ENCODE measurements around the gene TMEM192.
A peak's percentile ranks its signal among the peaks of the same experiment; 100 is the strongest.

Gene TMEM192

DNA sequence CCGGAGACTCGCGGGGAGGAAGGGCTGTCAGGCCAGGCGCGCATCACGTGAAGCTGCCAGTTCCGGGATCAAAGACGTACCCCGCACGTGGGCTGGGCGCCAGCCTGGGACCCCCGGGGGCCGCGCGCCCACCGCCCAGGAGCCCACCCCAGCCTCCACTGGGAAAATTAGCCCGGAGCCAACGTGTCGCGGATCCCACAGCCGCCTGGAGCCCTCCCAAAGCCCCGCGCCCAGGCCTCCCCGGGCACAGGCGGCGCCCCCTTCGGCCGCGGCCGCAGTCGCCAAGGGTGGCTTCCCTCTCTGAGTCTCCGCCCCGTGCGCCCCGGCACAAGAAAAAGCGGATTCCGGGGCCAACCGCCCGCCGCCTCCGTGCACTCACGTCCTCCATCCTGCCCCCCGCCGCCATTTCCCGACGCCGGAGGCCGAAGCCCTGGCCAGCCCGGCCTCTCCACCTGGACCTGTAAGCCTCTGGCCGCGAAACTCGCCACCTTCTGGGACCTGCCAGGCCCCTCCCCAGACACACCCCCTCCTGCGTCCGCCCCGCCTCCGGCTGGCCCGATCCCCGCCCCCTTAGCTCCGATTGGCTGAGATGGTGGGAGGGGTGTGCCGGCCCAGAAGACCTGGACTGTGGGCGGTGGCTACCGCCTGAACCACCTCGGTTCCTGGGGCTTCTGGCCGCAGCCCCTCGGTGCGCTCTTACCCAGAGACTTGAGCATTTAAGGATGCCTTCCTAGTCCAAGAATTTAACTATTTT, at the start of gene TMEM192:
TMEM192 (minus strand) TSS at position 493 of the 754 bp plus-strand sequence; CDS start at position 406, 87 bp downstream.
- TF ChIP-seq, protein P1, sequence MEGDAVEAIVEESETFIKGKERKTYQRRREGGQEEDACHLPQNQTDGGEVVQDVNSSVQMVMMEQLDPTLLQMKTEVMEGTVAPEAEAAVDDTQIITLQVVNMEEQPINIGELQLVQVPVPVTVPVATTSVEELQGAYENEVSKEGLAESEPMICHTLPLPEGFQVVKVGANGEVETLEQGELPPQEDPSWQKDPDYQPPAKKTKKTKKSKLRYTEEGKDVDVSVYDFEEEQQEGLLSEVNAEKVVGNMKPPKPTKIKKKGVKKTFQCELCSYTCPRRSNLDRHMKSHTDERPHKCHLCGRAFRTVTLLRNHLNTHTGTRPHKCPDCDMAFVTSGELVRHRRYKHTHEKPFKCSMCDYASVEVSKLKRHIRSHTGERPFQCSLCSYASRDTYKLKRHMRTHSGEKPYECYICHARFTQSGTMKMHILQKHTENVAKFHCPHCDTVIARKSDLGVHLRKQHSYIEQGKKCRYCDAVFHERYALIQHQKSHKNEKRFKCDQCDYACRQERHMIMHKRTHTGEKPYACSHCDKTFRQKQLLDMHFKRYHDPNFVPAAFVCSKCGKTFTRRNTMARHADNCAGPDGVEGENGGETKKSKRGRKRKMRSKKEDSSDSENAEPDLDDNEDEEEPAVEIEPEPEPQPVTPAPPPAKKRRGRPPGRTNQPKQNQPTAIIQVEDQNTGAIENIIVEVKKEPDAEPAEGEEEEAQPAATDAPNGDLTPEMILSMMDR (IDR thresholded peaks at IDR 0.05; ENCODE audit: control insufficient read depth, extremely low read depth, insufficient read depth): peak; percentile 22; the same call in 1 of the 2 replicates
- peak within 1 kb of the TSS; percentile 82 for H3K4me3 ChIP-seq (ENCODE audit: low read depth, low read length)
- DNase-seq (ENCODE audit: low read depth): peak; percentile 79

DNA sequence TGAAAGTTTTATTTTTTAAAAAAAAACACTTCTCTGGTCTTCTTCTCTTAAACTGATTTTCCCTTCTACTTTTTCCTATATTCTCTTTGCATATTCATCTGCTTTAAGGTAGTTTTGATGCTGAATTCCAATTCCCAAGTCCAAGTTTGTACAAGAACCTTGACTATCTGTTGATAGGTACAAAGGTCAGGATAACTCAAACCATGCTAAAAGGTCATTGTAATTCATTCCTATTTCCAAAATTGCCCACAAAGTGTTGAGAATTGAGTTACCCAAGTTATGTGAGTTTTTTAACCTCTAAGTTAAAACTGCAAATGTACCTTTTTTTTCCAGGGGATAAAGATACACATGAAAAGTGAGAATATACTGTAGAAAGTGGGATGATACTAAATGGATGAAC, 46.1 kb upstream of the TMEM192 start:
- no peak overlapping the region for H3K4me3 ChIP-seq (ENCODE audit: low read depth, low read length)
- DNase-seq (ENCODE audit: low read depth): no peak
- TF ChIP-seq, protein P1 (IDR thresholded peaks at IDR 0.05; ENCODE audit: control insufficient read depth, extremely low read depth, insufficient read depth): no peak

DNA sequence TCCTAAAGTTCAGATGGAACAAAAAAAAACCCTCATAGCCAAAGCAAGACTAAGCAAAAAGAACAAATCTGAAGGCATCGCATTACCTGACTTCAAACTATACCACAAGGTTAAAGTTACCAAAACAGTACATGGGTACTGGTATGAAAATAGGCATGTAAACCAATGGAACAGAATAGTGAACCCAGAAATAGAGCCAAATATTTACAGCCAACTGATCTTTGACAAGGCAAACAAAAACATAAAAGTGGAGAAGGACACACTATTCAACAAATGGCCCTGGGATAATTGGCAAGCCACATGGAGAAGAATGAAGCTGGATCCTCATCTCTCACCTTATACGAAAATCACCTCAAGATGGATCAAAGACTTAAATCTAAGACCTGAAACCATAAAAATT, 44.2 kb upstream of the TMEM192 start:
- no peak overlapping the region for H3K4me3 ChIP-seq (ENCODE audit: low read depth, low read length)
- TF ChIP-seq, protein P1 (IDR thresholded peaks at IDR 0.05; ENCODE audit: control insufficient read depth, extremely low read depth, insufficient read depth): no peak
- DNase-seq (ENCODE audit: low read depth): no peak

DNA sequence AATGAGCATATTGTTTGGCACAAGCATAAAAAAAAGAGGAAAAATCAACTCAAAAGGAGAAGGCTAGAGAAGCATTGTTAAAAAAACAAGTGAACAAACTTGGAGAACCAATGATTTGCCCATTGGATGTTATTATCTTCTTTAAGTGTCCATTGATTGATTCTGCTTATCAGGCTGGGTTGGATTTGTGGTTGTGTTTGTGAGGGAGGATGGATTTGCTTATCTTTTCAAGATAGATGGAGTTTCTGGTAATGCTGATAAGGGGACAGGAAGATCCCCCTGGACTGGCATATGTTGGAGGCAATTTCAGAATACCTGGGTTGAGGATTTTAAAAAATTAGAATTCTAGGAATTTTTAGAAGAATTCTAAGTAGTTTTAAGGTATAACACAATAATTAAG, 41.8 kb upstream of the TMEM192 start:
- DNase-seq (ENCODE audit: low read depth): no peak
- no peak overlapping the region for H3K4me3 ChIP-seq (ENCODE audit: low read depth, low read length)
- TF ChIP-seq, protein P1 (IDR thresholded peaks at IDR 0.05; ENCODE audit: control insufficient read depth, extremely low read depth, insufficient read depth): no peak

DNA sequence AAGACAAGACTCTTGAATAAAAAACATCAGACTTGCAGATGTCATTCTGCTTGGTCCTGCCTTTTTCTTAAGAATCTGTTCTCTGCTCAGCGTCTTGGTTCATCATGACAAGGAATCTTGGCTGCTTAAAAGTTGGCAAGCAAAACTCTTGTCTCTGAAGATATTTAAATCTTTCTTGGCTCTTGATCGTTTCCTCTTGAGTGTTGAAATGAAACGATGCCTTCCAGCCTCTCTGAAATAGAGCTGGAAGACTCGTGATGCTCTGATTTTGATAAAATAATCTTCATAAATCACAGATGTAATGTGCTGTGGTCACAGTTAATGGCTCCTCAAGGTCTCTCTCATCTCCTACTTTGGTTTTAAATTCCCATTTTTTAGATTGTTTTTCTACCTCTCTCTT, 39.9 kb upstream of the TMEM192 start:
- TF ChIP-seq, protein P1 (IDR thresholded peaks at IDR 0.05; ENCODE audit: control insufficient read depth, extremely low read depth, insufficient read depth): no peak
- no peak for DNase-seq (ENCODE audit: low read depth)
- no peak overlapping the region for H3K4me3 ChIP-seq (ENCODE audit: low read depth, low read length)

DNA sequence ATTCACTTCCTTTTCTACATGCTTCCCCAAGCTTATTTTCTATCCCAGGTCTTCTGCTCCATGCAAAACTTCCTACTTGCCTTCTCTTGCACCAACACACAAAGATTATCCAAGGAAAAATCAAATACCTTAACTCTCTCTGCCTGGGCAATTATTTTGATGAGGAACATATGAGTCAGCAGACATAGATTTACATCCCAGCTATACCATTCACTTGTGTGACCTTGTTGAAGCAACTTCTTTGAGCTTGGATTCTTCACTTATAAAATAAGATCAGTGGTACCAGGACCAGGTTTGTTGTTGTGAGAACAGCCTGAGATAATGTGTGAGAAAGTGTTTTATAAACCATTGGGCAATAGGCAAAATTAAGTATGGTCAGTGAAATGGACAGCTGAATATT, 39.1 kb upstream of the TMEM192 start:
- no peak for DNase-seq (ENCODE audit: low read depth)
- no peak overlapping the region for H3K4me3 ChIP-seq (ENCODE audit: low read depth, low read length)
- TF ChIP-seq, protein P1 (IDR thresholded peaks at IDR 0.05; ENCODE audit: control insufficient read depth, extremely low read depth, insufficient read depth): no peak

DNA sequence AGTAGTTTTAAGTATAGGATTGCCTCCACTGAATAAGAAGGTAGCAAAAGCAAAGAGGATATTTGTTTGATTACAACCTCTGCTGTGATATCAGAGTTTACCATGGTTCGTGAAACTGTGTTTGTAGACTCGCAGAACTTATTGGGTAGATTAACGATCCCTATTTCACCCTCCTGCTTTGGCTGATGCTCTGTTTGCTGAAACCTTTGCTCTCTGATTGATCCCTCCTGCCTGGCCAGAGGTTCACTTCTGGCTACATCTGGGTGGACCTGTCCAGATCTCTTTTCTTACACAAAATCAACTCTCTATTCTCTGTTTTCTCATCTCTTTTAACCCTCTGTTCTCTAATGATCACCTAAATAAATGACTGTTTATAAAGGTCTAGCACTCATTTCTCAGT, 37.9 kb upstream of the TMEM192 start:
- H3K4me3 ChIP-seq (ENCODE audit: low read depth, low read length): no peak overlapping the region
- TF ChIP-seq, protein P1 (IDR thresholded peaks at IDR 0.05; ENCODE audit: control insufficient read depth, extremely low read depth, insufficient read depth): no peak
- DNase-seq (ENCODE audit: low read depth): no peak
